CD14-positive monocyte (primary cell): ENCODE results near the gene MIGA1. TPM values are rescaled to one million over a fixed set of nuclear protein-coding genes. Genes with fewer than 3 reads are reported as not detected.

ENCODE experiments used
- DNase-seq, 3 donors: peaks; one replicate each; pipeline ENCODE4 v3.0.0-alpha.2; 2011 to 2022
- H2AFZ ChIP-seq: 2 replicates; pipeline ENCODE4 v1.6.0; 2012; ENCODE audit warnings: mild to moderate bottlenecking, low read depth, low read length, inconsistent platforms; ENCODE audit not compliant: insufficient read depth, poor library complexity, severe bottlenecking
- H3K27ac ChIP-seq, 2 donors: 1 replicate in 1 of 2; 2 replicates in 1 of 2; pipeline ENCODE4 v1.5.1; 2012 to 2013; ENCODE audit warnings: low read length in 2 of 2, control low read depth in 1 of 2, inconsistent platforms in 1 of 2, low read depth in 1 of 2, mild to moderate bottlenecking in 1 of 2
- H3K27me3 ChIP-seq, 2 donors: one replicate each; pipeline versions ENCODE4 v1.6.0 to v1.6.1; 2011 to 2013; ENCODE audit warnings: low read length in 2 of 2; ENCODE audit not compliant: control insufficient read depth in 2 of 2, insufficient read depth in 2 of 2
- H3K36me3 ChIP-seq, 2 donors: replicated peaks in 1 of 2; 1 replicate in 1 of 2; 2 replicates in 1 of 2; pipeline versions ENCODE4 v1.5.1 to v1.6.1; 2012 to 2013; ENCODE audit warnings: low read length in 2 of 2, control low read depth in 1 of 2, inconsistent platforms in 1 of 2, mild to moderate bottlenecking in 1 of 2; ENCODE audit not compliant: insufficient read depth in 2 of 2, control insufficient read depth in 1 of 2
- H3K4me1 ChIP-seq, 2 donors: 1 replicate in 1 of 2; 2 replicates in 1 of 2; pipeline versions ENCODE4 v1.5.1 to v1.6.1; 2012 to 2013; ENCODE audit warnings: low read length in 2 of 2, control low read depth in 1 of 2, inconsistent platforms in 1 of 2, mild to moderate bottlenecking in 1 of 2, moderate library complexity in 1 of 2; ENCODE audit not compliant: insufficient read depth in 2 of 2, control insufficient read depth in 1 of 2
- H3K4me2 ChIP-seq: replicated peaks from 2 replicates; pipeline ENCODE3; 2012; ENCODE audit warnings: low read length, moderate library complexity, mild to moderate bottlenecking; ENCODE audit not compliant: poor library complexity, severe bottlenecking; ENCODE audit errors: extremely low read depth
- H3K4me3 ChIP-seq, 3 experiments: fragments of 200-600 bp in 1 of 3; sonication (generic) in 1 of 3; replicated peaks in 1 of 3; 1 replicate in 2 of 3; 2 replicates in 1 of 3; pipeline ENCODE4 v1.5.1; 2011 to 2013; ENCODE audit warnings: low read length in 3 of 3, mild to moderate bottlenecking in 3 of 3, control low read depth in 2 of 3, low read depth in 2 of 3, inconsistent platforms in 1 of 3, moderate library complexity in 1 of 3
- H3K79me2 ChIP-seq: 2 replicates; pipeline ENCODE4 v1.6.0; 2012; ENCODE audit warnings: mild to moderate bottlenecking, control low read depth, inconsistent platforms, low read length, moderate library complexity; ENCODE audit not compliant: insufficient read depth
- H3K9ac ChIP-seq: 2 replicates; pipeline ENCODE4 v1.6.0; 2017; ENCODE audit warnings: low read length, mild to moderate bottlenecking; ENCODE audit not compliant: insufficient read depth, poor library complexity, severe bottlenecking
- H3K9me3 ChIP-seq, 2 donors: replicated peaks in 1 of 2; 1 replicate in 1 of 2; 2 replicates in 1 of 2; pipeline versions ENCODE4 v1.5.1 to v1.6.1; 2012 to 2013; ENCODE audit warnings: low read length in 2 of 2, control low read depth in 1 of 2; ENCODE audit not compliant: control insufficient read depth in 1 of 2, insufficient read depth in 1 of 2
- H4K20me1 ChIP-seq: 2 replicates; pipeline ENCODE4 v1.6.0; 2012; ENCODE audit warnings: mild to moderate bottlenecking, low read length, control low read depth, moderate library complexity; ENCODE audit not compliant: insufficient read depth
- H3K27ac Mint-ChIP-seq, 7 donors: one replicate each; pipeline ENCODE4 v1.8.0; 2020; ENCODE audit warnings: mild to moderate bottlenecking in 7 of 7, mixed read lengths in 7 of 7, moderate library complexity in 6 of 7, inconsistent platforms in 2 of 7
- H3K27me3 Mint-ChIP-seq, 3 donors: one replicate each; pipeline ENCODE4 v1.8.0; 2021 to 2022; ENCODE audit warnings: low read depth in 3 of 3, mild to moderate bottlenecking in 3 of 3, mixed read lengths in 3 of 3, moderate library complexity in 3 of 3, inconsistent platforms in 1 of 3
- H3K36me3 Mint-ChIP-seq, 2 donors: one replicate each; pipeline ENCODE4 v1.8.0; 2020; ENCODE audit warnings: mixed read lengths in 2 of 2, inconsistent platforms in 1 of 2, mild to moderate bottlenecking in 1 of 2
- H3K4me1 Mint-ChIP-seq: one replicate; pipeline ENCODE4 v1.8.0; 2020; ENCODE audit warnings: mild to moderate bottlenecking, mixed read lengths
- H3K4me3 Mint-ChIP-seq, 2 donors: one replicate each; pipeline ENCODE4 v1.8.0; 2020; ENCODE audit warnings: mild to moderate bottlenecking in 2 of 2, mixed read lengths in 2 of 2, moderate library complexity in 1 of 2
- H3K9me3 Mint-ChIP-seq, 7 donors: one replicate each; pipeline ENCODE4 v1.8.0; 2020 to 2022; ENCODE audit warnings: mixed read lengths in 7 of 7, mild to moderate bottlenecking in 6 of 7, moderate library complexity in 6 of 7, inconsistent platforms in 2 of 7
- CTCF ChIP-seq: fragments of 200-600 bp; IDR thresholded peaks from one replicate; pipeline ENCODE4 v1.8.0; 2022; ENCODE audit warnings: antibody characterized with exemption, mild to moderate bottlenecking
- WGBS: methylation state at CpG from one replicate; pipeline ENCODE4 v1.1.5; 2013; ENCODE audit warnings: missing lambda C conversion rate; ENCODE audit not compliant: insufficient coverage; 5-methylcytosine and 5-hydroxymethylcytosine counted together
- intact Hi-C, 2 donors: fragments of 100-400 bp; cut with micrococcal nuclease; formaldehyde crosslinking; loops; one replicate each; pipeline versions ENCODE4 v1.15.0 to v1.15.1; 2023
- polyA plus RNA-seq, 3 donors: library from polyadenylated mRNA; depleted of rRNA in 1 of 3; unstranded in 2 of 3; stranded (reverse) in 1 of 3; fragments of 300-500 nt in 2 of 3; fragments of >200 nt in 1 of 3; fragmentation: Illumina TruSeq in 2 of 3; gene quantifications; 1 replicate in 2 of 3; 2 replicates in 1 of 3; pipeline ENCODE4 v1.2.3, GENCODE V29; 2012 to 2021

The MIGA1 gene
- polyA plus RNA-seq, 3 donors, result 5.0 to 7.2 (median 6.5) TPM

- no peak for DNase-seq
- no peak overlapping the region for H3K27ac Mint-ChIP-seq
- Histone ChIP-seq H3K9me3 (no peaks in the 10 kb centered on the region), H3K4me2 (no peak overlapping the region), H3K4me3 (no peak overlapping the region), H3K36me3 (peaks cover 12 to 22% of the 10 kb centered on the region in 2 donors), H4K20me1 (no peaks in the 10 kb centered on the region), H3K9ac (no peak overlapping the region), H3K4me1 (peaks cover 4 to 5% of the 10 kb centered on the region in 2 donors), H3K27me3 (no peaks in the 10 kb centered on the region), H3K27ac (no peak overlapping the region), H3K79me2 (no peaks in the 10 kb centered on the region), H2AFZ (no peak overlapping the region)
- H3K36me3 Mint-ChIP-seq, result peaks cover 19 to 22% of the 10 kb centered on the region in 2 donors
- H3K4me1 Mint-ChIP-seq, result peaks cover 6% of the 10 kb centered on the region
- TF ChIP-seq CTCF, result no peak
- H3K9me3 Mint-ChIP-seq, result no peaks in the 10 kb centered on the region
- H3K4me3 Mint-ChIP-seq, result no peak overlapping the region
- intact Hi-C loops, result no loop called here
- WGBS, result no CpG with 5 or more reads among the region's 1 CpG
- H3K27me3 Mint-ChIP-seq, result no peaks in the 10 kb centered on the region
Observed at GRCh38 chr1:77873461-77873860, 94.0 kb downstream of the MIGA1 start.

- no peak overlapping the region for H2AFZ ChIP-seq
- intact Hi-C loops, result no loop called here
- no peak for TF ChIP-seq CTCF
- no peak overlapping the region for H3K4me2 ChIP-seq
- no peaks in the 10 kb centered on the region for H3K79me2 ChIP-seq
- peaks cover 4 to 5% of the 10 kb centered on the region in 2 donors for H3K4me1 ChIP-seq
- Mint-ChIP-seq H3K36me3 (peaks cover 15 to 17% of the 10 kb centered on the region in 2 donors), H3K9me3 (no peaks in the 10 kb centered on the region), H3K27ac (no peak overlapping the region), H3K27me3 (peaks cover 0 to 2% (median 0%) of the 10 kb centered on the region in 3 donors), H3K4me1 (peaks cover 6% of the 10 kb centered on the region), H3K4me3 (no peak overlapping the region)
- no peak for DNase-seq
- no peak overlapping the region for H3K4me3 ChIP-seq
- WGBS, result 100% methylated on average over 3 of the region's 4 CpGs
- no peak overlapping the region for H3K9ac ChIP-seq
- H3K9me3 ChIP-seq, result no peaks in the 10 kb centered on the region
- no peaks in the 10 kb centered on the region for H4K20me1 ChIP-seq
- H3K27ac ChIP-seq, result no peak overlapping the region
- peaks cover 9 to 20% of the 10 kb centered on the region in 2 donors for H3K36me3 ChIP-seq
- no peaks in the 10 kb centered on the region for H3K27me3 ChIP-seq
Observed at GRCh38 chr1:77874804-77875445, 95.5 kb downstream of the MIGA1 start.
